Measurements from ENCODE around the gene RPSA.
"Not testable (repeated sequence)": the region's sequence is repeated elsewhere in the genome, so short reads cannot be mapped to it uniquely, and the experiment has no call there.

The RPSA gene

DNA sequence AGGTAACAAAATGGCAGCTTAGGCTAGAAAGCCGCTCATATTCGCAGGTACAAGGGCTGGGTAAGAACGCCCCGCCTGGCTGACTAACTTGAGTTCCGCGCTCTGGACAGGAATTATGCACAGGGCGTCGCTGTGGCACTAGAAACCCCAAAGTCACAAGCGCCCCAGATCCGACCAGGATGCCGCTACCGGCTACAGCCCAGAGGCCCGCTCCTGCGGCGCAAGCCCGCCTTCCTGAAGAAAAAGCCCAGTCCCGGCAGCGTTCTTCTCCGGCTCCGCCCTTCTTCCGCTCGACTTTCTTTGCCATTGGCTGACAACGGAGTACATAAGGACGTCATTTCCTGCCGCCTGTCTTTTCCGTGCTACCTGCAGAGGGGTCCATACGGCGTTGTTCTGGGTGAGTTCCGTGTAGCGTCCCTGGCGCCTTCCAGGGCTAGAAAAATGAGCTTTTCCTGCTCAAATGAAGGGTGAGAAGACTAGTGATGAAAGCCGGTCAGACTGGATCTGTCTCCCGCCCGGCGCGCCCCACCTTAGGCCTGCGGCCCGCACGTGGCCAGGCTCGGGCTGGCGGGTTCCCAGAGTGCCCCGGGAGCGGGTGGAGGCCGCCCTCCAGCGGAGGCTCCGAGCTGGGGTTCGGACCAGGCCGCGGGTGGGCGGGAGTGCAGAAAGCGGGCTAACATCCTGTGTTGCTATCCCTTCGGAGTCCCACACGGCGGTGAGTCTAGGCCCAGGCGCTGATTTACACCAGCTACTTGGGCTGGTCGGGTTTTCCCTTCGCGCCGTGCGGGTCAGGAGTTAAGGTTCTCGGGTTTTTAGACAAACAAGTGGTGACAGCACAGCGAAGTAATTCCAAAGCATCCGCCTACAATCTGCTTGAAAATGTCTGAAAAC, at the start of gene RPSA:
Gene RPSA (plus strand): TSS at position 353 of the 891 bp plus-strand sequence. CDS start 934 bp downstream, outside the sequence.
- H3K27ac ChIP-seq = peak within 1 kb of the TSS; percentile 87
- TF ChIP-seq ZFX (IDR thresholded peaks at IDR 0.05; ENCODE audit: borderline replicate concordance) = 0 out of 2 replicates have a peak, but pooled peaks have one; percentile 71
- TF ChIP-seq, protein P1, sequence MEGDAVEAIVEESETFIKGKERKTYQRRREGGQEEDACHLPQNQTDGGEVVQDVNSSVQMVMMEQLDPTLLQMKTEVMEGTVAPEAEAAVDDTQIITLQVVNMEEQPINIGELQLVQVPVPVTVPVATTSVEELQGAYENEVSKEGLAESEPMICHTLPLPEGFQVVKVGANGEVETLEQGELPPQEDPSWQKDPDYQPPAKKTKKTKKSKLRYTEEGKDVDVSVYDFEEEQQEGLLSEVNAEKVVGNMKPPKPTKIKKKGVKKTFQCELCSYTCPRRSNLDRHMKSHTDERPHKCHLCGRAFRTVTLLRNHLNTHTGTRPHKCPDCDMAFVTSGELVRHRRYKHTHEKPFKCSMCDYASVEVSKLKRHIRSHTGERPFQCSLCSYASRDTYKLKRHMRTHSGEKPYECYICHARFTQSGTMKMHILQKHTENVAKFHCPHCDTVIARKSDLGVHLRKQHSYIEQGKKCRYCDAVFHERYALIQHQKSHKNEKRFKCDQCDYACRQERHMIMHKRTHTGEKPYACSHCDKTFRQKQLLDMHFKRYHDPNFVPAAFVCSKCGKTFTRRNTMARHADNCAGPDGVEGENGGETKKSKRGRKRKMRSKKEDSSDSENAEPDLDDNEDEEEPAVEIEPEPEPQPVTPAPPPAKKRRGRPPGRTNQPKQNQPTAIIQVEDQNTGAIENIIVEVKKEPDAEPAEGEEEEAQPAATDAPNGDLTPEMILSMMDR (IDR thresholded peaks at IDR 0.05) = peak; percentile 62

DNA sequence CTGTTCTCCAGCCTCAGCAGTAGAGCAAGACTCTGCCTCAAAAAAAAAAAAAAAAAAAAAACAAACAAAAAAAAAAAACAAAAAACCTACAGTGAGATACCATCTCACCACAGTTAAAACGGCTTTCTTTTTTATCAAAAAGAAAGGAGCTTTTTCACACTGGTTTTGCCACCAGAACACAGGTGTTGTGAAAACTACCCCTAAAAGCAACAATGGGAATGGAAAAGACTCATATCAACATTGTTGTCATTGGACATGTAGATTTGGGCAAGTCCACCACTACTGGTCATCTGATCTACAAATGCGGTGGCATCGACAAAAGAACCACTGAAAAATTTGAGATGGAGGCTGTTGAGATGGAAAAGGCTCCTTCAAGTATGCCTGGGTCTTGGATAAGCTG, 48.2 kb upstream of the RPSA start:
- no peak for TF ChIP-seq ZFX (IDR thresholded peaks at IDR 0.05; ENCODE audit: borderline replicate concordance)
- TF ChIP-seq, protein P1 (IDR thresholded peaks at IDR 0.05) = no peak
- H3K27ac ChIP-seq = no peak overlapping the region

GRCh38 chr3:39361252-39361927, 45.1 kb upstream of the RPSA start:
- H3K27ac ChIP-seq = no peak overlapping the region
- no peak for TF ChIP-seq ZFX (IDR thresholded peaks at IDR 0.05; ENCODE audit: borderline replicate concordance)
- TF ChIP-seq, protein P1 (IDR thresholded peaks at IDR 0.05) = no peak

GRCh38 chr3:39362192-39362591, 44.3 kb upstream of the RPSA start:
- no peak overlapping the region for H3K27ac ChIP-seq
- no peak for TF ChIP-seq ZFX (IDR thresholded peaks at IDR 0.05; ENCODE audit: borderline replicate concordance)
- TF ChIP-seq, protein P1 (IDR thresholded peaks at IDR 0.05) = no peak

GRCh38 chr3:39362812-39363211, 43.7 kb upstream of the RPSA start:
- H3K27ac ChIP-seq = no peak overlapping the region
- no peak for TF ChIP-seq ZFX (IDR thresholded peaks at IDR 0.05; ENCODE audit: borderline replicate concordance)
- TF ChIP-seq, protein P1 (IDR thresholded peaks at IDR 0.05) = no peak

DNA sequence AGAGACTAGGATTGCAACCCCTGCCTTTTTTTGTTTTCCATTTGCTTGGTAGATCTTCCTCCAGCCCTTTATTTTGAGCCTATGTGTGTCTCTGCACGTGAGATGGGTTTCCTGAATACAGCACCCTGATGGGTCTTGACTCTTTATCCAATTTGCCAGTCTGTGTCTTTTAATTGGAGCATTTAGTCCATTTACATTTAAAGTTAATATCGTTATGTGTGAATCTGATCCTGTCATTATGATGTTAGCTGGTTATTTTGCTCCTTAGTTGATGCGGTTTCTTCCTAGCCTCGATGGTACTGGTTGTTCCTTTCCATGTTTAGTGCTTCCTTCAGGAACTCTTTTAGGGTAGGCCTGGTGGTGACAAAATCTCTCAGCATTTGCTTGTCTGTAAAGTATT, 36.1 kb upstream of the RPSA start:
- H3K27ac ChIP-seq = not testable (repeated sequence)

- TF ChIP-seq, protein P1 (IDR thresholded peaks at IDR 0.05) = no peak
- no peak for TF ChIP-seq ZFX (IDR thresholded peaks at IDR 0.05; ENCODE audit: borderline replicate concordance)
- H3K27ac ChIP-seq = no peak overlapping the region
Observed at GRCh38 chr3:39372833-39373232, 33.7 kb upstream of the RPSA start.

Measured in 22Rv1 (cell line).